SK-N-SH (cell line): ENCODE measurements around the gene VPS8. TPM values are rescaled to one million over a fixed set of nuclear protein-coding genes. Genes with fewer than 3 reads are reported as not detected.

Source experiments
- CTCF ChIA-PET: fragments of 300-600, 350-600 bp; formaldehyde crosslinking; extraction: SDS; loops from one replicate; lab custom pipeline; 2021; lab: Yijun Ruan, JAX
- POLR2A ChIA-PET: fragments of 350-600 bp; sonication (Branson Sonifier 250); formaldehyde crosslinking; extraction: SDS; loops from one replicate; lab custom pipeline; 2020; ENCODE audit warnings: antibody characterized with exemption, inconsistent platforms; lab: Yijun Ruan, JAX
- DNase-seq: peaks from one replicate; pipeline ENCODE4 v3.0.0; 2012
- H2AFZ ChIP-seq: fragments of 200-600 bp; sonication (generic); 2 replicates; pipeline ENCODE4 v1.8.1; 2016; ENCODE audit warnings: antibody characterized with exemption, mild to moderate bottlenecking, low read depth
- H3F3A ChIP-seq: fragments of 200-600 bp; sonication (generic); replicated peaks from 2 replicates; pipeline ENCODE3; 2016; ENCODE audit warnings: antibody characterized with exemption, mild to moderate bottlenecking; ENCODE audit not compliant: insufficient read depth
- H3K27ac ChIP-seq, 2 experiments: fragments of 200-500 bp in 1 of 2; fragments of 200-600 bp in 1 of 2; sonication (Bioruptor generic) in 1 of 2; sonication (generic), shearing (Covaris generic) in 1 of 2; 2 replicates each; pipeline versions ENCODE4 v1.5.1 to v1.6.1; 2014 to 2016; ENCODE audit warnings: low read depth in 2 of 2, inconsistent platforms in 1 of 2, low read length in 1 of 2, mild to moderate bottlenecking in 1 of 2, mixed read lengths in 1 of 2
- H3K27me3 ChIP-seq: fragments of 200-600 bp; sonication (generic), shearing (Covaris generic); 2 replicates; pipeline ENCODE4 v1.6.1; 2016; ENCODE audit warnings: mixed run types; ENCODE audit not compliant: insufficient read depth
- H3K36me3 ChIP-seq, 2 experiments: fragments of 200-500 bp in 1 of 2; fragments of 200-600 bp in 1 of 2; sonication (Bioruptor generic) in 1 of 2; sonication (generic) in 1 of 2; replicated peaks in 1 of 2; 2 replicates each; pipeline versions ENCODE3 to v1.5.1; 2014 to 2016; ENCODE audit warnings: low read length in 1 of 2, mild to moderate bottlenecking in 1 of 2; ENCODE audit not compliant: insufficient read depth in 2 of 2, control insufficient read depth in 1 of 2
- H3K4me1 ChIP-seq, 2 experiments: fragments of 200-500 bp in 1 of 2; fragments of 200-600 bp in 1 of 2; sonication (Bioruptor generic) in 1 of 2; sonication (generic), shearing (Covaris generic) in 1 of 2; 2 replicates each; pipeline versions ENCODE4 v1.5.1 to v1.6.1; 2014 to 2016; ENCODE audit warnings: low read depth in 1 of 2, low read length in 1 of 2, mixed run types in 1 of 2; ENCODE audit not compliant: insufficient read depth in 2 of 2, control insufficient read depth in 1 of 2
- H3K4me2 ChIP-seq: fragments of 200-600 bp; sonication (generic), shearing (Covaris generic); 2 replicates; pipeline ENCODE4 v1.6.1; 2017; ENCODE audit warnings: mixed run types
- H3K4me3 ChIP-seq, 2 experiments: fragments of 200-500 bp in 1 of 2; fragments of 200-600 bp in 1 of 2; sonication (Bioruptor generic) in 1 of 2; sonication (generic), shearing (Covaris generic) in 1 of 2; 2 replicates each; pipeline versions ENCODE4 v1.5.1 to v1.8.1; 2014 to 2016; ENCODE audit warnings: low read depth in 2 of 2, inconsistent platforms in 1 of 2, low read length in 1 of 2, mild to moderate bottlenecking in 1 of 2, mixed read lengths in 1 of 2, moderate library complexity in 1 of 2
- H3K79me2 ChIP-seq: fragments of 200-600 bp; sonication (generic); 2 replicates; pipeline ENCODE4 v1.8.1; 2017; ENCODE audit warnings: mild to moderate bottlenecking; ENCODE audit not compliant: insufficient read depth
- H3K9ac ChIP-seq: fragments of 200-600 bp; sonication (generic); 2 replicates; pipeline ENCODE4 v1.6.1; 2017; ENCODE audit warnings: mixed run types
- H3K9me2 ChIP-seq: fragments of 200-600 bp; sonication (generic); 2 replicates; pipeline ENCODE4 v1.6.1; 2017; ENCODE audit warnings: mixed run types
- H3K9me3 ChIP-seq: fragments of 200-600 bp; sonication (generic); 2 replicates; pipeline ENCODE4 v1.6.1; 2017; ENCODE audit warnings: mixed run types, mild to moderate bottlenecking, moderate library complexity
- H4K20me1 ChIP-seq: fragments of 200-600 bp; sonication (generic); 2 replicates; pipeline ENCODE4 v1.6.1; 2017; ENCODE audit warnings: mild to moderate bottlenecking, mixed run types; ENCODE audit not compliant: insufficient read depth
- EZH2phosphoT487 ChIP-seq: fragments of 200-600 bp; sonication (generic); IDR thresholded peaks from 2 replicates; pipeline ENCODE4 v1.6.1; 2017; ENCODE audit warnings: low read depth, mixed run types, mild to moderate bottlenecking, antibody characterized with exemption, moderate library complexity, borderline replicate concordance
- FOSL2 ChIP-seq: IDR thresholded peaks from 2 replicates; pipeline ENCODE4 v1.4.0; 2012; ENCODE audit warnings: low read depth, mild to moderate bottlenecking, moderate library complexity, borderline replicate concordance
- FOXM1 ChIP-seq: IDR thresholded peaks from 2 replicates; pipeline ENCODE4 v1.4.0; 2012; ENCODE audit warnings: low read depth, mild to moderate bottlenecking
- PBX3 ChIP-seq: IDR thresholded peaks from 2 replicates; pipeline ENCODE4; 2012
- POLR2AphosphoS5 ChIP-seq: IDR thresholded peaks from 2 replicates; pipeline ENCODE4 v1.6.1; 2012; ENCODE audit warnings: low read depth, low read length
- RCOR1 ChIP-seq: fragments of 150-350 bp; IDR thresholded peaks from 2 replicates; pipeline ENCODE4 v1.6.1; 2017; ENCODE audit warnings: antibody characterized with exemption, low read length
- RXRA ChIP-seq: IDR thresholded peaks from 2 replicates; pipeline ENCODE4 v1.4.0; 2012; ENCODE audit warnings: low read depth, mild to moderate bottlenecking, borderline replicate concordance
- TEAD4 ChIP-seq: IDR thresholded peaks from 2 replicates; pipeline ENCODE4 v1.4.0; 2012; ENCODE audit warnings: mild to moderate bottlenecking, borderline replicate concordance; ENCODE audit not compliant: insufficient read depth
- USF1 ChIP-seq: IDR thresholded peaks from 2 replicates; pipeline ENCODE4 v1.4.0; 2012; ENCODE audit warnings: low read depth, borderline replicate concordance
- WGBS: methylation state at CpG from one replicate; pipeline ENCODE4 v1.1.6; 2017; ENCODE audit warnings: low lambda C conversion rate; 5-methylcytosine and 5-hydroxymethylcytosine counted together
- polyA plus RNA-seq, 3 experiments: library from polyadenylated mRNA; depleted of rRNA; stranded (reverse); fragments of >200 nt; gene quantifications; 2 replicates each; pipeline ENCODE4 v1.2.3, GENCODE V29; 2012

VPS8 gene
- polyA plus RNA-seq, 1 of the 3 experiments (the other 2 are of a cell fraction), result 12.8 TPM

- H3K9ac ChIP-seq, result no peak overlapping the region
- H3K27me3 ChIP-seq, result no peaks in the 10 kb centered on the region
- H3K36me3 ChIP-seq, result no peaks in the 10 kb centered on the region
- no peak overlapping the region for H3K4me3 ChIP-seq
- H2AFZ ChIP-seq, result no peak overlapping the region
- H3K9me2 ChIP-seq, result no peaks in the 10 kb centered on the region
- no peaks in the 10 kb centered on the region for H4K20me1 ChIP-seq
- H3F3A ChIP-seq, result peaks cover 12% of the 10 kb centered on the region
- ChIA-PET CTCF (no interaction called here), POLR2A (no interaction called here)
- no peak overlapping the region for H3K27ac ChIP-seq
- H3K9me3 ChIP-seq, result no peaks in the 10 kb centered on the region
- DNase-seq, result no peak
- no peaks in the 10 kb centered on the region for H3K79me2 ChIP-seq
- H3K4me1 ChIP-seq, result no peaks in the 10 kb centered on the region; a peak in 1 of 4 replicates
- H3K4me2 ChIP-seq, result no peak overlapping the region
- no peak for TF ChIP-seq USF1
- no peak for TF ChIP-seq POLR2AphosphoS5
Observed at GRCh38 chr3:185093116-185093515, 281.1 kb downstream of the VPS8 start.

- Histone ChIP-seq H3K79me2 (no peaks in the 10 kb centered on the region), H3K27ac (no peak overlapping the region), H3K27me3 (no peaks in the 10 kb centered on the region), H3K4me3 (no peak overlapping the region), H3K9me3 (no peaks in the 10 kb centered on the region), H3F3A (peaks cover 7% of the 10 kb centered on the region), H3K9me2 (no peaks in the 10 kb centered on the region), H3K36me3 (no peaks in the 10 kb centered on the region), H2AFZ (no peak overlapping the region), H3K4me2 (no peak overlapping the region), H3K4me1 (no peaks in the 10 kb centered on the region; a peak in 1 of 4 replicates), H3K9ac (no peak overlapping the region), H4K20me1 (no peaks in the 10 kb centered on the region)
- TF ChIP-seq TEAD4 (no peak), RXRA (no peak), PBX3 (no peak), FOXM1 (no peak), EZH2phosphoT487 (no peak), RCOR1 (no peak), FOSL2 (no peak)
- ChIA-PET CTCF (interaction anchor here (0.7 to 0.9 kb wide), 4 partner anchors 82 to 220 kb away, joined by 3 to 4 read pairs (median 3); no protein-coding TSS in a partner anchor), POLR2A (no interaction called here)
- WGBS, result 44% methylated on average over 4 of the region's 4 CpGs
- no peak for DNase-seq
Observed at GRCh38 chr3:185094697-185095096, 282.7 kb downstream of the VPS8 start.

Other genes with a start within 250 kb of the VPS8 start
- gene MAGEF1, start 100.1 kb upstream of the VPS8 start, polyA plus RNA-seq (2012; rRNA removed), result 38.1 and 45.2 TPM in 2 replicates